HG03135 (cell line): ENCODE measurements around the gene IGLL1.
"Not testable (repeated sequence)": the region's sequence is repeated elsewhere in the genome, so short reads cannot be mapped to it uniquely, and the experiment has no call there.

Source experiments
- ATAC-seq: cut with Tn5 transposase; IDR thresholded peaks from one replicate; pipeline ENCODE4 v1.9.1; 2021; ENCODE audit warnings: mild to moderate bottlenecking, moderate library complexity; ENCODE audit not compliant: unreplicated experiment

The IGLL1 gene

DNA sequence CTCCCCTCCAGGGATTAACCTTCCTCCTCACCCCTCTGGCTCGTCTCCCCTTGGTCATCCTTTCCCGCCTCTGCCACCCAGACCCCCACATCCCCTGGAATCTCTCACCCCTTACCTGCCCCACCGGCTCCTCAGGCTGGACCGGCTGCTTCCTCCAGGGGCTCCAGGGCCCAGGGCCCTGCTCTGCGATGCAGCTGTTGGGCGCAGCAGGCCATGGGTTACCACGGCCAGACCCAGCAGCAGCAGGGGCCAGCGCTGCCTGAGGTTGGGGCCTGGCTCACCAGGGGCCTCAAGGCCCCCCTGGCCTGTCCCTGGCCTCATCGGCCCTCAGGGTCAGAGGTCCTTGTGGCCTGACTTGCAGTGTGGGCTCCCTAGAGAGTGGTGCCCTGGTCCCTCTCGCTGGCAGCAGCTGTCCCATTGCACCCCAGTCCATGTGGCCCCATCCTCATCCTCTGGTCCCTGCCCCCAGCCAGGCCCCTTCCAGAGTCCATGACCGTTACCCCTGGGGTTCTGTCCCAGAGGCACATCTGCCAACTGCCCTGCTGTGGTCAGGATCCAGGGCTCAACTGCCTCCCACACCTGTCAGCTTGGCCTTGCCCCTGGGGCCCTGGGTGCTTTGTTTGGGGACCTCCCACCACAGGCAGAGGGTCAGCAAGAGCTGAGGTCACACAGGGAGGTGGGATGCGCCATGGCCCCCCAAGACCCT lies at the start of gene IGLL1:
Gene IGLL1 (minus strand): TSS at position 421 of the 706 bp plus-strand sequence. CDS start 100 bp downstream, at position 321.
- no peak for ATAC-seq

DNA sequence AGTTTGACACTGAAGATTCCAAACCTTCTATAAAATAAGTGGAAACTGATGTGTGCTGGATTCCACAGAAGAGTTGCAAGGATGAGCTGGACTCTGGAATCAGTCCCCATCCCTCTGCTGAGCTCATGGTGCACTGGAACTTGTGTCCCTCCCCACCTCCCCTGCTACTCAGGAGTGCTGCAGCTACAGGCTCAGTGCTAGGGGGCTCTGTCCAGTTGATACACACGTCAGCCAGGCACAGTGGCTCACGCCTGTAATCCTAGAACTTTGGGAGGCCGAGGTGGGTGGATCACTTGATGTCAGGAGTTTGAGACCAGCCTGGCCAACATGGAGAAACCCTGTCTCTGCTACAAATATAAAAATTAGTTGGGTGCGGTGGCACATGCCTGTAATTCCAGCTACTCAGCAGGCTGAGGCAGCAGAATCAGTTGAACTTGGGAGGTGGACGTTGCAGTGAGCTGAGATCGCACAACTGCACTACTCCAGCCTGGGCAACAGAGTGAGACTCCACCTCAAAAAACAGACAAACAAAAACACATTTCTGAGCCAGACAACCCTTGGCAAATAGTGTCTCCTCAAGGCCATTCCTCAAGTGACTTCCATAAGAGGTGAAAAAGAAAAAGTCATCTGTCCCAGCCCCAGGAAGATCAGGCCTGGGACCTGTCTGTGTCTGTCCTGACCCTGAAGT lies 48.1 kb upstream of the IGLL1 start:
- ATAC-seq = not testable (repeated sequence)

DNA sequence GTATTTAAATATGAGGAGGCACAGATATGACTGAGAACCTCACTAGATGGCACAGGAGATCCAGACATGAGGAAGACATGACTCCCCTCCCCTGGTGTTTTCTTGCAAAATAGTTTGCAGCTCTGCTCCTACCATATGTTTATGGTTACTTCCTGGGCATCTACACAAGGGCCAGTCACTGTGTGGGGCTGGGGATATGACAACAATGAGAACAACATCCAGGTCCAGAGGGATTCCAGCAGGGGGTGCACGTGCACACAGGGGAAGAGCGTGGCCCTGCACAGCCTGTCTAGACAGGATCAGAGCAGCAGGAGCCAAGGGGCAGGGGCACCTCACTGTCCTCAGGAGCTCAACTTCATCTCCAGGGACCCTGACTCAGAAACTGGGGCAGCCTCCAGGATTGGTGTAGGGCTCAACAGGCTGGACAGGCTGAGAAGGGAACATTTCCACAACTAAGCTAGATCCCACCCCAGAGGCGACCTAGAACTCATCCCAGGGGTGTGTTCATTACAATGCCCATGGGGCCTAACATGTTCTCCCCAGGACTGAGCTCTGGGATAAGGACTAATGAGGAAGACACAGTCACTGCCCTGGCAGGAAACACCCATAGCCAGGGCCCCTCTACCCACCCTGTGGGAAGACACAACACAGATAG lies 47.4 kb upstream of the IGLL1 start:
- ATAC-seq = not testable (repeated sequence)

DNA sequence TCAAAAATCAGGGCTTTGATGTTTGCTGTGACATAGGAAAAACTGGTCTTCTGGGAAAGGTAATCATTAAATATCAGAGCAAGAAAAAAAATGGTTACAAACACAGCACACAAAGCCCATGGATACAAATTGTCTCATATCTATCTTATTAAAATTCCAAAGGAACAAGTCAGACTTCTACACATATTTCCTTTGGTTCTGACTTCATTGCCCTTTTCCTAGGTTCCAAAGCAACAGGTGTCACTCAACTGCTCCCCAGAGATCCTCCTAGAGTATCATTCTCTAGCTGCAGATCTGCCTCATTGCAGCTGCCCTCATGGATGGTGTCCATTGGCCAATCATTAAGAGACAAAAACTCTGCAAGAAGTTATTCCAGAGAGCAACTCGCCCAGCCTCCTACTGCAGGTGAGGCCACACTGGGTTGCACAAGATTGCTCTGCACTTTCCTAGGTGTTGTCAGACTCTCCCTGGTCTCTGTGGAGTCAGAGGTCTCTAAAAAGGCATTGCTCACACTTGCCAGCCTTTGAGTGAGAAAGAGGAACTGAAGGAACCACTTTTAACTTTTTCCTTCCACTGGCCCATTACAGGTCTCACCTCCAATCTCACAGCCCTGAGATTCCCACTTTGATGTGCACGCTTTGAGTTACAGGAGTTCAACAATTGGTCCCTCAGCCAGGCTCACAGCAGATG lies 46.3 kb upstream of the IGLL1 start:
- ATAC-seq = no peak

DNA sequence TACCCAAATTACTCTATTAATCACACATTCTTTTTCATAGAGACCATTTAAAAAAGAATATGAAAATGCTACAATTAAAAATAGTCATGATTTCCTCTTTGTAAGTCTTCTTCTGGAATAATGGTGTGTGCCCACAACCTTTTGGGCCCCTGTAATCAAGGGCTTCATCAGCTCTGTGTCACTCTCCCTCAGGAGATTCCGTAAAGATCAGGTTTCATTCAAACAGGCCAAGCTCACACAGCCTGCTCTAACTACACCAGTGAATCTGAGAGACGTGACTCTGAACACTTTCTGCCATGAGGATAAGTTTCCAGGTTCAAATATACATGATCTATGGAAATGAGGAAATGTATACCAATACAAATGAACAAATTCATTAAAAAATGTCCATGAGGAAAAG lies 42.5 kb upstream of the IGLL1 start:
- no peak for ATAC-seq

DNA sequence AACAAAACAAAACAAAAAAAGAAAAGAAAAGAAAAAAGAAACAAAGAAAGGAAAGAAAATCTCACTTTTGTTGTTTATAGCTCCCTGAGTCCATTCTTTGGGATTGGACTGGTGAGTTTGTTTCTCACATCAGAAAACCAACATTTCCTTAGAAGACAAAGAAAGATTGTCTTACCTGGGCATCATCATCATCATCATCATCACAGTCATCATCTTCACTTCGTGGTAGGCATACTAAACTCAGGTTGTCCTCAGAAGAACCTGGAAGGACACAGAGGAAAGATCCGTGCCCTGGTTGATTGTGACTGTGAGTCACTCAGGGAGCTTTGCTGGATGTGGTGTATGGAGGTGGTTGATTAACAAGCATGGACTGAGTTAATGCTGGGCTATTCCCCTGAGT lies 41.8 kb upstream of the IGLL1 start:
- not testable (repeated sequence) for ATAC-seq

DNA sequence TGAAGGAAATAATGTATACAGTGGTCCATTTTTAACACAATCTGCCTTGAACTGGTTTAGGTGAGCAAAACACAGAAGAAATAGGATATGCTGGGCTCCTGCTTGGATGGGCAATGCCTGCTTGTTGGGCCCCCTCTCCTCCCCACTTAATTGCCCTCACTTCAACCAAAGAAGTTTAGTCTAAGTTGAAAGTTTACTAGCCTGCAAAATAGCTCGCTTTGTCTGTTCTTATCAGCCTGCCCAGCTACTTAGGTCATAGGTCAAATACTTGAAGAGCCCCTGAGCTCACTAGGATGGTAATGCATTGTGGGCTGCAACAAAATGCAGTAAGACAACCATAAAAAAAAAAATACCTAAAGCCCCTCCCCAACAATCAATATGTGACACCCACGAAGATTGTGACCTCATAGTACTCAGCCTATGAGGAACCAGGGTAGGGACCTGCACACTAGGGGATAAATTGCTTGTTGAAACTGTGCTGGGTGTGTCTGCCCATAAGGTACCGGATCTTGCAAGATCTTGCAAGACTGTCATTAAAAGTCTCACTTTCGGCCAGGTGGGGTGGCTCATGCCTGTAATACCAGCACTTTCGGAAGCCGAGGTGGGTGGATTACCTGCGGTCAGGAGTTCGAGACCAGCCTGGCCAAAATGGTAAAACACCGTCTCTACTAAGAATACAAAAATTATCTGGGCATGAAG lies 41.1 kb upstream of the IGLL1 start:
- no peak for ATAC-seq

DNA sequence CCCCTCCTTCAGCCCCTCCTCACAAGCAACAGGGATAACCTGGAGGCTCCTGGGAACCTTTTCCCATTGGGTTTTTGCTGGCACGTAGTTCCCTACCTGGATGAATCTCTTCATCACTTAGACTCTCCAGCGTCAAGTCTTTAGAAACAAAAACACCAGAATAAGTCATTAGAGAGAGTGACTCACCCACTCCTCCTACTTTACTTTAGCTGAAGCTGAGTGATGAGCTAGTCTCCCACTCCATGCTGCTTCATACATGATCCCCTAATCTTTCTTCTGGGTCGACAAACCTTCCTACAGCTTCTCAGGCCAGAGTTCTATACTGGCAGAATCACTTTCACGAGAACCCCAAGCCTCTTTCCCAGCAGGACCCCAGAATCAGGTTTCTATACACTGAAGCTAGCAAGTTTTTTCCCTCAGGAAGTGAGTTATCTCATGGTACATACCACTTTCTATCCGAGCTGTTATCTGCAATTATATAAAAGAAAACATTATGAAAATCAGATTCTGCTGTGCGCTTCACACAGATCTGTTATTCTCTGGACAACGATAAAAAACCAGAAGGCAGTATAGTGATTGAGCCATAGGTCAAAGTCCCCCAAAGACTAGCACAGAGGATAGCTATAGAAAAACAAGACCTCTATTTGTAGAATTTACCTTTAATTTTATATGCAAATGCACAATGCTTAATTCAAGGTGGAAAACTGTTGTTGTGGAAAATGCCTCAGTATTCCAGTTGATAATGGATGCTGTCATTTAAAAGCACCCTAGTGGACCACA lies 33.3 kb upstream of the IGLL1 start:
- no peak for ATAC-seq

DNA sequence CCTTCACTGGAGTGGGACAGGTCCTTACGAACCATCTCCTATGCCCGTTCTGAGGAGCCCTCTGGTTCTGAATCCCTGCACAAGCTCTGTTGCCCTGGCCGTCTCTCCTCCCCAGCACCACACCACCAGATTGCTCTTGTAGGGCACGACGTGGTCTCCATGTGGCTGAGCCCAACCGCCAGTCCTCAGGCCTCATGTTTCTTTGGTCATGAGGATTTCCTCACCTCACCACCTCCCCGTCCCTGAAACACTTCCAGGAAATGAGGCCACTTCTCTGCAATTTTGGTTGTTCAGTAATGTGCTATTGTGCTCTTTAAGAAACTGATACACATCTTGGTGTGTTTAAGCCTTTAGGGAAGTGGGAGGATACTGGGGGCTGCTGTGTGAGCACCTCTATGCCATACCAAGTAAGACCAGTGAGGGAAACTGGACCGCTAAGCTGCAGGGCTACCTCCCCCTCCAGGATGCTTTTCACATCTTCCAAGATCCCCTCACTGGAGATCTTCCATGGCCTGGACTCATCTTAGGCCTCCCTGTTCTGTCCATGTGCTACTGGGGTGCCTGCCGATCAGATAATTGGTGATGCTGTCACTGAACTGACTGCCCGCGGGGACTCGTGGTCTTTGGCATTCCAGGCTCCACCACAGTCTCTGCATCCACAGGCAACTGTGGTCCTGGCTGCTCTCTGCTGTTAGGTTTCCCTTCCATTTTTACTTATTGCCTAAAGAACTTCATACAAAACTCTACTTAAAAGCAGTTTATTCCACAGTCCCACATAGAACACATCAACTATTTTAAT lies 30.1 kb upstream of the IGLL1 start:
- no peak for ATAC-seq

DNA sequence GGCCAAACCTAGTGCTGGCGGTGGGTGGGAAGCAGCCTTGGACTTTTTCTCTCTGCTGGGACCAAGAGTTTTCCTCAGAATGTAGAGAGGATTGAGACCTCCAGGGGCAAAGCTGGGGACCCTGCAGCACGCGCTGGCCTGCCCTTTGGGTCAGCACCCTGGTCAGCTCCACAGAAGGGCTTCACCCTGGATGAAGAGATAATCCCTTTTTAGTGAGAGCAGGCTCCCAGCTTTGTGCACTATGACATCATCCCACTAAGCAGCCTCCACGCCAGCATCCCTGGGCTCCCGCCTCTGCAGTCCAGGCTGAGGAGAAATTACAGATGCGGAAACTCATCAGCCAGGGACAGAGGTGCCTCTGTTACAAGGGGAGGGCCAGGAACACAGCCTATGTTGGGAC lies 28.5 kb upstream of the IGLL1 start:
- no peak for ATAC-seq

DNA sequence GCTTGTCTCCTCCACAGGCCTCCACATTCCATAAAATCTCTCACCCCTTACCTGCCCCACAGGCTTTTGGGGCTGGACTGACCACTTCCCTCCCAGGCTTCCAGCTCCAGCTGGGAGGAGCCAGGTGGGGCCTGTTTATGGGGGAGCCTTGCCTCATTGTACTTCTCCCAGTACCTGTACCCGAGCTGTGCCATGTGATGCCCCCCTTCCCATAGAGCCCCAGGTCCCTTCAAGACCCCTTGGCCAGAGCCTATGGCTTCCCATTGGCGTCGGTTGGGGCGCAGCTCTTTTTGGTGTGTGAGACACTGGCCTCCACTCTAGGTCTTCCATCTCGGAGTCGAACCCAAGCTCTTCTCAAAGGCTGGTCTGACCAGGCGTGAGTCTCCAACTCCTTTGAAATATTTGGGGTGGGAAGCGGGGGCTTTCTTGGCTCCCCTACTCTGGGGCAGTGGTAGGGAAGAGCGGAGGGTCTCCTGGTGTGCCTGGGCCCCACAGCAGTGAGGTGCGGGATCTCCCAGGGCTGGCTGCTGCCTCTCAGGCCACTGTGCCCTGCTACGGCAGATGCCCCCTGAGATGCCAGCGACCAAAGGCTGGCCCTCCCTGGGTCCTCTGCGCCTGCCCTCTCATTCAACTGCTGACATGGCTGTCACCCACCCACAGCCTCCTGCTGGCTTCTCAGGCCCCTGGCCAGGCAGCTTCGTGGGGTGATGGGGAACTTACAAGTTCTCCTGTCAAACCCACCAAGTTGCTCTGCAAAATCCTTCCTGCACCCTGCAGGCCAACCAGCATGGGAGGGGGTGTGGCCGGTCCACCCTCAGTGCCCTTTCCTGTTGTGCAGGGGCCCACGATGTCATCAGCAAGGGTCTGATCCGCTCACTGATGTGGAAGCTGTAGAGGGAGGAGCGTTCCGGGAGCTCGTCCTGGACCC lies 26.4 kb upstream of the IGLL1 start:
- no peak for ATAC-seq

DNA sequence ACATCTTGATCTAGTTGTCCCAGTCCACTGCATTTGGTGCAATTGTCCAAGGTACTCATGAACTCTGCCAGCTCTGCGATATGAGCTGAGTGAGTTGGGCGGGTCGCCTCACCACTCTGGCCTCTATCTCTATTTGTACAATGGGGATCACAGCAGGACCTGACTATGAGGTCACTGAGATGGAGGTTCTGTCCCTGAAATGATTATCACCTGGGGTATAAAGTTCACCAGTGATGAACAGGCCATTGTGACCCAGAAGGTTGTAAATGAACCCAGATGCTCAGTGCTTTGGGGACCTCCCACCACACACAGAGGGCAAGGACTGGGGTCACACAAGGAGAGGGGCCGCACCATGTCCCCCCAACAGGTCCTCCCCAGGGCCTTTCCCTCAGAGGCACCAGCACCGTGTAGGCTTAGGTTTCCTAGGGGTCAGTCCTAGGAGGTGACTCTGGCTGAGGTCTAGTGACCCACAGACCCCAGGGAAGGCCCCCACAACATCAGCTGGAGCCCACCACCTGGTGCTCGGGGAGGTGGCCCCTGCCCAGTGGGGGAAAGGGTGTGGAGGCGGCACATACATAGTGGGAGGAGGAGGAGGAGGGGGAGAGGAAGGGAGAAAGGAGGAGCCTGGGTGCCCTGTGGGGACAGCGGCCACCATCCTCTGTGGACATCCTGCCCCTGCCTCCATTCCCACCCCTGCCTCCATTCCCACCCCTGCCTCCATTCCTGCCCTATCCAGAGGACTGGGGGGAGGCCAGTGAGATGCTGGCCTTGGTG lies 25.0 kb upstream of the IGLL1 start:
- no peak for ATAC-seq

DNA sequence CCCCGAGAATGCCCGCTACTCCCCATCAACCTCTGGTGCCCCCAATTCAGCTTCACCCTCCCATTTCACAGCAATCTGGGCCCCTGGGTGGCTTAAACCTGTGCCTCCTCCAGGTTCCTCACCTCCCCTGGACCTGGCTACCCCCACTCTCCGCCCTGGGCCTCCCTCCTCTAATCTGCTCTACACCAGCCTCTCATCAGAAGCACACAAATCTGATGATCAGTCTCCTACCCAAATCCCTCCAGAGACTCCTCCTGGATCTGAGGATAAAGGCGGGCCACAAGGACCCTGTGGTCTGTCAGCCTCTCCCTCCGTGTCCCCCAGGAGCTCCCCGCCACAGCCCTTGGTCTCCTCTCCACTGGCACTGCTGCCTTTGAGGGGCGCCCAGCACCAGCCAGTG lies 23.2 kb upstream of the IGLL1 start:
- ATAC-seq = no peak

DNA sequence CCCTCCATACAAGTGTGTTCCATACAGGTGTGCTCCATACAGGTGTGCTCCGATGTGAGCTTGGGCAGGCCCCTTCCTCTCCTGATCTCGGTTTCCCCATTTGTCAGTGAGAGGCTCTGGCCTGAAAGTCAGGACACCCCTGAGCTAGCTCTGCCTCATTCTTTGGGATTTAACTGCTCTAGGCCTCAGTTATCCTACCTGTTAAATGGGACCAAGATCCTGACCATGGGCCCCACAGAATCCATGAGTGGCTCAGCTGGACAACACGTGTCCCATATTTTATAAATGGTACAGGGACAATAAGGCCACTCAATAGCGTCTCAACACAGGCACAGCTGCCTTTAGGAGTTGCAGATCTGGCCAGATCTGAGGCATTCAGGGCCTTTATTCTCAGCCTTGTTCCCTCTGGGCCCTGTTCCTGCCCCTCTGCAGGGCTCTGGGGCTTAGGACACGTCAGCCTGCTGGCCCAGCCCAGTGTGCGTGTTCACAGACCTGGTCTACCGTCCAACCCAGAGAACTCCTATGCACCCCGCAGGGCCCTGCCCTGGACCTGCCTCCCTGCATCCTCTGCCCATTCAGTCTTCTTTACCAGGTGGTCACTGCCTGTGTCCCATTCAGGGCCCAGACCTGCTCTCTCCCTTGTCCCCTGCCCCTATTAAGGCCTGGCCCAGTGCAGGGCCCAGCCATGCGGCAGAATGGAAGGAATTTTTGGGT lies 18.9 kb upstream of the IGLL1 start:
- ATAC-seq = no peak

DNA sequence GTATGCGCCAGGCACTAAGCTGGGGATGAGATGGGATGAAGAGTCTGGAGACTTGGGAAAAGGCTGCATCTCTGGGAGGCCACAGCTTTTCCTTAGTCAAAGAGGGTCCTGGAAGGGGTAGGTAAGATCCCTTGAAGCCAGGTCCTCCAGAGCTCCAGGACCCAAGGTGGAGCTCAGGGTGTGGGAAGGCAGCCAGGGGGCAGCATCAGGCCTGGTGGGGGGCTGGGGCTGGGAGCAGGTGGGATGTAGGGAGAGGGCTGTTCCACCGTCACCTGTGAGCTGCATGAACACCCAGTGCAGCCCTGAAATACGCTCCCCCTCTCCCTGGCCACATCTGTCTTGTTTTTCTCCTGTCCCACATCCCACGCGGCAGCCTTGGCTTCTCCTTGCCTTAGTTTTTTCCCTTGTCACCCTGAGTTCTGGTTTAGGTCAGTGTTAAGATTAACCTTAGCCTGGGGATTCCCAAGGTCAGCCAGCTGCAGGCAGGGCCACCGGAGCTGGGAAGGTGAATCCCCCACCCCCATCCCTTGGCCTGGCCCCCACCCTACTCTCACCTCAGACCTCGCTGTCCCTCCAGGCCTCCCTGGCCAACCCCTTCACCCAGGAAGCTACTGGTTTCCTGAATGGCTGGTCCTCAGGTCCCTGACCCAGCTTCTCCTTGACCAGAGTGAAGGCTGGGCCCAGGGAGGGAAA lies 17.6 kb upstream of the IGLL1 start:
- ATAC-seq = not testable (repeated sequence)

DNA sequence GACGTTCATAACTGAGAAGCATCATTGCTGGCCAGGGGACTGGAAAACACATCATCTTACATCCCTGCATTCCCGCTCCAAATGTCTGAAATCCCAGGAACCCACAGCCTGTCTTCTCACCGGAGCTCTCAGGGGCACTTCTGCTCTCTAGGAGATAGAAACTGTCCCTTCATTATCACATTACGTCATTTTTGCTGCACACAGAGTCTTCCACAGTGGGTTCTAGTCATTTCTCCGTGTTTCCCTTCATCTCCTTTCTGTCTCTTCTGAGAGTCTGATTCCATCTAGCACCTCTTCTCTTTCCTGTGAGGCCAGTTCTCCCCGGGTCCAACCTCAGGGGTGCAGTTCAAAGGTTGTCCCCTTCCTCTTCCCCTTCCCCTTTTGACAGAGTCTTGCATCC lies 15.8 kb upstream of the IGLL1 start:
- not testable (repeated sequence) for ATAC-seq
